ENCODE measurements around the gene DGKI. TPM values are rescaled to one million over a fixed set of nuclear protein-coding genes. Genes with fewer than 3 reads are reported as not detected.
A peak's percentile ranks its signal among the peaks of the same experiment; 100 is the strongest.

Gene DGKI
- total RNA-seq, 1 donor from 2014 or later: 98.6 TPM

DNA sequence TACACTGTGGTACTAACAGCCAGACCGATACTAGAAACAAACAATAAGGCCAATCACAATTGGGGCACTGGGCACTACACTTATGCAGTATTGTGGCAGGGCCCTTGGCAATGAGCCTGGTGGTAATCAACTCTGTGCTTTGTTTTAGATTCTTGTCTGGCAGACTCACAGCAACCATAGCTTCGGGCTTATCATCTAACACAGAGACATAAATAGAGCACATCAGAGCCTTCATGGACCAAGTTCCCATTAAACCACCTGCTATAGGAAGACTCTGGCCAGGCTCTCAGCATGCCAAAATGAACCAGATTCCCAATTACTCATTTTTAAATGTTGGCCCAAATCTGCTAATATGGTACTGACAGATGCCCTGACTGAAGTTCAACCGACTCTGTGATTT lies 218.6 kb downstream of the DGKI start:
- DNase-seq (ENCODE audit: low spot score in 2 of 2): peak; percentile 3 to 24
- FAIRE-seq: no peak

GRCh38 chr7:137626469-137627067 lies 220.2 kb downstream of the DGKI start:
- no peak for FAIRE-seq
- peak in 1 of 2 donors; percentile 18 for DNase-seq (ENCODE audit: low spot score in 2 of 2)

- DNase-seq (ENCODE audit: low spot score in 2 of 2): no peak
- FAIRE-seq: no peak
These were observed 221.6 kb downstream of the DGKI start for GRCh38 chr7:137625197-137625596.

GRCh38 chr7:137619181-137619580 lies 227.6 kb downstream of the DGKI start:
- no peak for DNase-seq (ENCODE audit: low spot score in 2 of 2)
- no peak for FAIRE-seq

GRCh38 chr7:137618748-137619147 lies 228.0 kb downstream of the DGKI start:
- FAIRE-seq (no peak), DNase-seq (ENCODE audit: low spot score in 2 of 2) (no peak)

DNA sequence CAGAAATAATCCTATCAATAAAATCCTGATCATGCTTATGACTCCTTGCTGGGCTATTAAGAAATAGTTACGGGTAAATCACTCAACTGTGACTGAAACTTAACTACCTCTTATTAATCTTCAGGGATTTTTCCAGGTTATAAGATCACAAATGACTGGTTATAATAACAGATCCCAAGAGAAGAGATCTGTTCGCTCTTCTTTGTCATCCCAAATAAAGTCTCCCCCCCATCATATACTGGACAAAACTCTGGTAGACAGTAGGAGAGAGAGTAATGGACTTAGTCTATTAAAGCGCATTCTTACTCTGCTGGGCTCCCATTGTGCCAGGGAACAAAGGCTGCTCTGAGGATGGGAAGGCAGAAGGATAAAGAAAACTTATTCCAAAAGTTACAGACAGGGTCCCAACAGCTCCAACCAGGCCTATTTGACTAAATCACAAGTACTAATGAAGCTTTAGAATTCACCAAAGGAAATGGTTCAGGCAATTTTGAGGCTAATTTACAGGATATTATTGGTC lies 233.7 kb downstream of the DGKI start:
- FAIRE-seq (no peak), DNase-seq (ENCODE audit: low spot score in 2 of 2) (no peak)

DNA sequence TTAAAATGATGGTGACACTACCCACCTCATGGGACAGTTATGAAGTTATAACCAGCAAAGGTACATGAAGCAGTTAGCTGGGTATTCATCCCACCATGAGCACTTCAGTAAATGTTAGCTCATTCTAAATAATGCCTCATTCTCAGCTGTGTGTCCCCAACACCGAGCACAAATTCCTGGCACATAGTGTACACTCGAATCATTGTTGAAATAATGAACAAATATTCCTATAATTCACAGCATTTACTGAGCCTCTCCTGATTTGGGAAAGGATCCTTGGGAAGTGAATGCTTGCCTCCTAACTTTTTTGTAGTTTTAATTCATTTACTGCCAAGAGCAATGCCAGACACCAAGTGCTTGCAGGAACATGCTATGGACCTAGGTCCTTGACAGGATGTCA lies 235.2 kb downstream of the DGKI start:
- FAIRE-seq: no peak

DNA sequence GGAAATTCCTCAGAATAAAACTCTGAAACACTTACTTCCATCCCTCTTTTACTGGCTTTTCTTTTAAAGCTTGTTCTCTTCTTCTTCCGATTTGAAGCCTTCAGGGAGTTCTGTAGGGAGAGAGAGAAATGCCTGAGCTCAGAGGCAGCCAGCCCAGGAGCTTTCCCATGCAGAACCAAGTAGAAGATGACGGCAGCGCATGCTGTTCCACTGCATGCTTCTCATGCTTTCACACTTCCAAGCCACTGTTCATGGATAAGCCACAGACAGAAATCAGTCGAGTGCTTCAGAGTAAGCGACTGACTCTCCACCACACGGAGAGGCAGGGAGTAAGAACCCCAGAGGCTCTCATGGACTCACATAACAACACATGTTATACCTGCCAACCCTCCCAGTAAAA lies 237.3 kb downstream of the DGKI start:
- no peak for FAIRE-seq
- DNase-seq (ENCODE audit: low spot score in 2 of 2): no peak

More for the DNA sequence above, 235.2 kb downstream of the DGKI start:
- DNase-seq (ENCODE audit: low spot score in 2 of 2): no peak

- DNase-seq (ENCODE audit: low spot score in 2 of 2) (peak in 1 of 2 donors; percentile 25), FAIRE-seq (peak; percentile 95)
These were observed 240.6 kb downstream of the DGKI start for GRCh38 chr7:137606061-137606674.

GRCh38 chr7:137603043-137603442 lies 243.7 kb downstream of the DGKI start:
- FAIRE-seq (no peak), DNase-seq (ENCODE audit: low spot score in 2 of 2) (no peak)

GRCh38 chr7:137601642-137602041 lies 245.1 kb downstream of the DGKI start:
- no peak for DNase-seq (ENCODE audit: low spot score in 2 of 2)
- FAIRE-seq: no peak

GRCh38 chr7:137597856-137598255 lies 248.9 kb downstream of the DGKI start:
- no peak for FAIRE-seq
- DNase-seq (ENCODE audit: low spot score in 2 of 2): no peak

- DNase-seq (ENCODE audit: low spot score in 2 of 2): no peak
- no peak for FAIRE-seq
These were observed 253.6 kb downstream of the DGKI start for GRCh38 chr7:137593115-137593711.

GRCh38 chr7:137592232-137592896 lies 254.4 kb downstream of the DGKI start:
- FAIRE-seq (no peak), DNase-seq (ENCODE audit: low spot score in 2 of 2) (peak; percentile 12 to 49)

- FAIRE-seq (no peak), DNase-seq (ENCODE audit: low spot score in 2 of 2) (no peak)
These were observed 255.3 kb downstream of the DGKI start for GRCh38 chr7:137591421-137591837.

DNA sequence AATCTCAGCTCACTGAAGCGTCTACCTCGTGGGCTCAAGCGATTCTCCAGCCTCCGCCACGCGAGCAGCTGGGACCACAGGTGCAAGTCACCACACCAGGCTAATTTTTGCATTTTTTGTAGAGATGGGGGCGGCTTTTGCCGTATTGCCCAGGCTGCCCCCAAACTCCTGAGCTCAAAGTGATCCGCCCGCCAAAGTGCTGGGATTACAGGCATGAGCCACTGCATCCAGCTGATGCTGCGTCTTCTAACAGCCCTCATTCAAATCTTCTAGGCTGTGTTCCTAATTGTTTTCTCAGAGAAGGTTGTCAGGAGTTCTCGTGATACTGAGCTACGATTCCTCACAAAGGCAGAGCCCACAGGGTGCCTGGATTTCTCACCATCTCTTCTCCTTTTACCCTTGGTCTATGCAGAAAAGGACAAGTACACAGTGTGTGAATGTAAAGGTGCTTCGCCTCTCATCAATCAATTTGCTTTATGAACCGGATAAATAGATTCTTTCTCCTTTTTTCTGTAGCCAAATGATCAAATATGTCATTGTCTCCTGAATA lies 255.9 kb downstream of the DGKI start:
- FAIRE-seq (no peak), DNase-seq (ENCODE audit: low spot score in 2 of 2) (no peak)

DNA sequence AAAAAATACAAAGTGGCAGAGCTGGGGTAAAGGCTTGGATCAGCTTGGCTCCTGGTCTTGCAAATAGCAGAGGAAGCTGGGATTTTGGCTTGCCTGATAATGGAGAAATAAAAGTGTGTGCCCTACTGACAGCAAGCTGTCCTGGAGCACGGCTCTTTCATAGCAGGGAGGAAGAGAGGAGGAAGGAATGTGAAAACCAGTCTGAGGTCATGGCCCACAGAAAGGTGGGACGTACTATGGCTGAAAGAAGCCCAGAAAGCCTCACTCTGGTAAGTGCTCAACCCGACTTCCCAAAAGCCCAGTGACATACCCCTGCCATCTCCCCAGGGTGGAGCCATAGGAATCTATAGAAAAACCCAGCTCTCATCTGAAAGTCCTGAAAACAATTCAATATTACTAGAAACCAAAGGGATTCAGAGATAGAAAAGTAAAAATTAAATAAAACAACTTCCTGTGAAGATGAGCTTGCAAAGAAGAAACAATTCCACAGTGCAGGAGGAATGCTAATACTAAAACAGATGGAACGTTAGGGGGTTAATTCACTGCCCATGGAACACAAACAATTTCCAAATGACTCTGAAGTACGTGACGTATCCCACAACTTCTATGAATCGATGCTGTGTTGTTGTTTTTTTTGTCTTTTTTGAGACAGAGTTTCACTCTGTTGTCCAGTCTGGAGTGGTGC lies 256.6 kb downstream of the DGKI start:
- FAIRE-seq (no peak), DNase-seq (ENCODE audit: low spot score in 2 of 2) (no peak)

DNA sequence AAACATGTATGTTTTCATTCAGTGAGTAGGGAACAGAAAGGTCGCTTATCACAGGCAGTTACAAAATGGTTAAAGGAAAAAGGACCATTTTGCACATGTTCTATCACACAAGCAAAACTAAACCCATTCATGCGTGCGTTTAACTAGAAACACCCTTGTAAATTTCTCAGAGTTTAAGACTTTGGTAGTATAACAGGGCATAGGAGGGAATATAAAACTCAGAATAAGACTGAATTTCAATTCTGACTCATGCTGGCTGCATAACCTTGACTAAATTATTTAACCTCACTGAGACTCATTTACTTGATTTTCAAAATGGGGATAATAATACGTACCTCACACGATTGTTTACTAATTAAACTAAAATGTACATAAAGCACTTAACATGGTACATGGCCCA lies 259.4 kb downstream of the DGKI start:
- FAIRE-seq (no peak), DNase-seq (ENCODE audit: low spot score in 2 of 2) (no peak)

DNA sequence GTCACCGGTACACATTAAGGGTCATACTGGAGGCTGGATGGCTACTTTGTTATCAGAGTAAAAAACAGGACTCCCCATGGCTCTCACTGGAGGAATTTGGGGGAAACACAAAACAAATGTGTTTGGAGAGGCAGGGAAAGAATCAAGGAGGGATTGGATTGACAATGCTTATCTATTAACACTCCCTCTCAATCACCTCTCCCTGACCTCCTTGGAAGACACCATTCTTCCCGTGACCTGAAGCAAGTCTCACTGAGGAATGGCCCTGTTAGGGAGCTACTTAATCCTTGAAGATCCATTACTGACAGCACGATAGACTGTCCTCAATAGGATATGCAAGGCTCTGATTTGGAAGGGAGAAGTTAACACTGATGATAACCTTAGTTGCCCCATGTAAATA lies 261.2 kb downstream of the DGKI start:
- FAIRE-seq (no peak), DNase-seq (ENCODE audit: low spot score in 2 of 2) (no peak)

DNA sequence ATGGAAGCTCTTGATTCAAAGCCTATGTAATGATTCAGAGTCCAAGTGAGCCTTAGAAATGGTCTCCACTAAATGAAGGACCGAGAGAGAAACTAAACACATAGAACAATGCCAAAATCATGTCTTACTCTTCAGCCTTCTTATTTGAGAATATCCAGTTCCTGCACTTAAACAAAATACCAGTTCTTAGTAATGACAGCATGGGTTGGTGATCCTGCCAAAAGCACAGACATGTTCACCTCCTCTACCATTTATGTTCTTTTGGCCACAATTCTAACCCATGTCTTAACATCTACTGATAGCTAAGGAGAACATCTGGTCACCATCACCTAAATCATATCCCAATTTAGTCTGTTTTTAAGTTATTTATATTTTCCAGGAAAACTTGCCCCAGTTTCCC lies 263.6 kb downstream of the DGKI start:
- no peak for DNase-seq (ENCODE audit: low spot score in 2 of 2)
- FAIRE-seq: no peak

Data from frontal cortex (tissue), 4 donors.